OCI-LY7 (cell line): ENCODE measurements around the gene LDLRAP1. TPM values are rescaled to one million over a fixed set of nuclear protein-coding genes. Genes with fewer than 3 reads are reported as not detected.

Experiments used
- BruUV-seq: library from RNA; stranded (reverse); fragments of 400-500 nt; replicated peaks from 2 replicates; lab custom pipeline; 2021; lab: Mats Ljungman, UMichigan
- CTCF ChIA-PET: fragments of 300-600 bp; sonication (Branson Sonifier 250); formaldehyde crosslinking; loops from one replicate; lab custom pipeline; 2022; ENCODE audit warnings: antibody characterized with exemption; ENCODE audit not compliant: unreplicated experiment; lab: Charles Lee
- POLR2A ChIA-PET: fragments of 300-600 bp; sonication (Branson Sonifier 250); formaldehyde crosslinking; loops from one replicate; lab custom pipeline; 2022; ENCODE audit warnings: antibody characterized with exemption; lab: Charles Lee
- DNase-seq: peaks from one replicate; pipeline ENCODE4 v3.0.0-alpha.2; 2015; ENCODE audit warnings: low spot score
- H2AFZ ChIP-seq: fragments of 200-600 bp; sonication (generic), shearing (Covaris generic); 2 replicates; pipeline ENCODE4 v1.6.1; 2014; ENCODE audit warnings: mild to moderate bottlenecking, antibody characterized with exemption, low read length, moderate library complexity
- H3K27ac ChIP-seq: fragments of 200-600 bp; sonication (generic); 2 replicates; pipeline ENCODE4 v1.5.1; 2014; ENCODE audit warnings: mixed run types, low read depth, mild to moderate bottlenecking, moderate library complexity, low read length, inconsistent platforms; ENCODE audit not compliant: poor library complexity, severe bottlenecking
- H3K36me3 ChIP-seq: fragments of 200-600 bp; sonication (generic); 2 replicates; pipeline ENCODE4 v1.6.1; 2014; ENCODE audit warnings: mild to moderate bottlenecking, antibody characterized with exemption, low read length, moderate library complexity, mixed read lengths; ENCODE audit not compliant: insufficient read depth
- H3K4me1 ChIP-seq: fragments of 200-600 bp; sonication (generic); 2 replicates; pipeline ENCODE4 v1.5.1; 2014; ENCODE audit warnings: mild to moderate bottlenecking, low read length; ENCODE audit not compliant: insufficient read depth, poor library complexity, severe bottlenecking
- H3K4me2 ChIP-seq: fragments of 200-600 bp; sonication (generic); 2 replicates; pipeline ENCODE4 v1.6.1; 2014; ENCODE audit warnings: mild to moderate bottlenecking, low read length
- H3K4me3 ChIP-seq: fragments of 200-600 bp; sonication (generic); 2 replicates; pipeline ENCODE4 v1.5.1; 2014; ENCODE audit warnings: mild to moderate bottlenecking, low read depth, low read length; ENCODE audit not compliant: poor library complexity, severe bottlenecking
- H3K79me2 ChIP-seq: fragments of 200-600 bp; sonication (generic); 2 replicates; pipeline ENCODE4 v1.6.1; 2016; ENCODE audit warnings: low read depth, mild to moderate bottlenecking, low read length, moderate library complexity, mixed read lengths; ENCODE audit not compliant: insufficient read depth
- H3K9me2 ChIP-seq: fragments of 200-600 bp; sonication (generic); 2 replicates; pipeline ENCODE4 v1.6.1; 2016; ENCODE audit warnings: mild to moderate bottlenecking, low read length, mixed read lengths; ENCODE audit not compliant: insufficient read depth
- H3K9me3 ChIP-seq: fragments of 200-600 bp; sonication (generic); 2 replicates; pipeline ENCODE4 v1.6.1; 2014; ENCODE audit warnings: mild to moderate bottlenecking, mixed run types, low read length, mixed read lengths
- H4K20me1 ChIP-seq: fragments of 200-600 bp; sonication (generic); 2 replicates; pipeline ENCODE4 v1.6.1; 2014; ENCODE audit warnings: mild to moderate bottlenecking, antibody characterized with exemption, low read length, moderate library complexity, mixed read lengths; ENCODE audit not compliant: insufficient read depth
- CTCF ChIP-seq: fragments of 200-600 bp; sonication (generic); conservative IDR thresholded peaks from 2 replicates; pipeline ENCODE4 v1.5.1; 2014; ENCODE audit warnings: mild to moderate bottlenecking, antibody characterized with exemption, low read length, moderate library complexity, mixed read lengths
- EZH2phosphoT487 ChIP-seq: fragments of 200-600 bp; sonication (generic); IDR thresholded peaks from 2 replicates; pipeline ENCODE4 v1.6.1; 2018; ENCODE audit warnings: low read depth, borderline replicate concordance, mild to moderate bottlenecking, mixed run types, antibody characterized with exemption, low read length, moderate library complexity, mixed read lengths
- intact Hi-C: fragments of 100-400 bp; cut with micrococcal nuclease; formaldehyde crosslinking; loops from one replicate; pipeline ENCODE4 v1.10.0; 2022; ENCODE audit not compliant: unreplicated experiment
- total RNA-seq, 2 experiments: library from RNA; depleted of rRNA in 1 of 2; stranded (reverse); fragments of >200 nt in 1 of 2; shearing (Covaris generic) in 1 of 2; gene quantifications; 2 replicates each; pipeline ENCODE4 v1.2.3, GENCODE V29; 2014 to 2022

Gene LDLRAP1
- total RNA-seq, 2 experiments from 2014 or later = 14.9 to 36.2 TPM

- Histone ChIP-seq H3K36me3 (no peaks in the 10 kb centered on the region), H3K27ac (no peak overlapping the region), H3K9me2 (no peaks in the 10 kb centered on the region), H3K79me2 (no peaks in the 10 kb centered on the region), H2AFZ (no peak overlapping the region), H3K4me2 (peak overlapping the region; percentile 96), H3K4me1 (peaks cover 52% of the 10 kb centered on the region), H3K4me3 (no peak overlapping the region), H4K20me1 (no peaks in the 10 kb centered on the region), H3K9me3 (no peaks in the 10 kb centered on the region)
- no peak for TF ChIP-seq EZH2phosphoT487
- TF ChIP-seq CTCF = no peak
- ChIA-PET CTCF (no interaction called here), POLR2A (no interaction called here)
- intact Hi-C loops = loop anchor here (2.0 to 5.0 kb wide), 4 partner anchors 56 to 194 kb away; no protein-coding TSS in a partner anchor
- no peak for DNase-seq
- no TSS peak for BruUV-seq
These were observed 75.0 kb downstream of the LDLRAP1 start for GRCh38 chr1:25618433-25618808.

Other genes starting within 250 kb of the LDLRAP1 start
- gene TMEM50A, start 205.3 kb upstream of the LDLRAP1 start, total RNA-seq (2014; rRNA removed; shearing (Covaris generic)) = 56.2 and 68.4 TPM in 2 replicates
- 62.9 and 70.7 TPM in 2 replicates for gene TMEM50A, start 205.3 kb upstream of the LDLRAP1 start, total RNA-seq (2022)
- gene RHCE, start 122.8 kb upstream of the LDLRAP1 start, total RNA-seq (2014; rRNA removed; shearing (Covaris generic)) = 0.21 and 0.63 TPM in 2 replicates
- not detected in 2 replicates for gene RHCE, start 122.8 kb upstream of the LDLRAP1 start, total RNA-seq (2022)
- 8.8 and 11.8 TPM in 2 replicates for gene MACO1, start 112.7 kb upstream of the LDLRAP1 start, total RNA-seq (2014; rRNA removed; shearing (Covaris generic))
- gene MACO1, start 112.7 kb upstream of the LDLRAP1 start, total RNA-seq (2022) = 18.6 and 18.7 TPM in 2 replicates
- 2.4 and 3.0 TPM in 2 replicates for gene MAN1C1, start 73.2 kb downstream of the LDLRAP1 start, total RNA-seq (2014; rRNA removed; shearing (Covaris generic))
- 4.6 and 4.9 TPM in 2 replicates for gene MAN1C1, start 73.2 kb downstream of the LDLRAP1 start, total RNA-seq (2022)